SJSA1 (cell line): ENCODE results near the gene ALK. TPM values are rescaled to one million over a fixed set of nuclear protein-coding genes. Genes with fewer than 3 reads are reported as not detected.
A peak's percentile ranks its signal among the peaks of the same experiment; 100 is the strongest.

Experiments
- DNase-seq, 2 experiments: peaks; one replicate each; pipeline ENCODE4 v3.0.0-alpha.2; 2015 to 2020; ENCODE audit warnings: low spot score in 2 of 2, low read depth in 1 of 2
- H3K27ac ChIP-seq: fragments of 250-450 bp; sonication (Bioruptor Pico); 2 replicates; pipeline ENCODE4 v1.5.1; 2020; ENCODE audit warnings: mild to moderate bottlenecking, moderate library complexity
- H3K27me3 ChIP-seq: fragments of 250-450 bp; sonication (Bioruptor Pico); replicated peaks from 2 replicates; pipeline ENCODE4 v1.5.1; 2020; ENCODE audit warnings: mild to moderate bottlenecking, moderate library complexity
- H3K36me3 ChIP-seq: fragments of 250-450 bp; sonication (Bioruptor Pico); 2 replicates; pipeline ENCODE4 v1.5.1; 2020; ENCODE audit warnings: mild to moderate bottlenecking
- H3K4me1 ChIP-seq: fragments of 250-450 bp; sonication (Bioruptor Pico); replicated peaks from 2 replicates; pipeline ENCODE4 v1.6.1; 2021; ENCODE audit warnings: mild to moderate bottlenecking
- H3K4me3 ChIP-seq: fragments of 250-450 bp; sonication (Bioruptor Pico); 2 replicates; pipeline ENCODE4 v1.5.1; 2020; ENCODE audit warnings: mild to moderate bottlenecking
- H3K9me3 ChIP-seq: fragments of 250-450 bp; sonication (Bioruptor Pico); replicated peaks from 2 replicates; pipeline ENCODE4 v1.5.1; 2020; ENCODE audit warnings: mild to moderate bottlenecking
- total RNA-seq: library from RNA; depleted of rRNA; stranded (reverse); fragments of >200 nt; shearing (Covaris generic); gene quantifications from 2 replicates; pipeline ENCODE4 v1.2.3, GENCODE V29; 2014

The ALK gene
- total RNA-seq, 1 experiment from 2014 or later: not detected

DNA sequence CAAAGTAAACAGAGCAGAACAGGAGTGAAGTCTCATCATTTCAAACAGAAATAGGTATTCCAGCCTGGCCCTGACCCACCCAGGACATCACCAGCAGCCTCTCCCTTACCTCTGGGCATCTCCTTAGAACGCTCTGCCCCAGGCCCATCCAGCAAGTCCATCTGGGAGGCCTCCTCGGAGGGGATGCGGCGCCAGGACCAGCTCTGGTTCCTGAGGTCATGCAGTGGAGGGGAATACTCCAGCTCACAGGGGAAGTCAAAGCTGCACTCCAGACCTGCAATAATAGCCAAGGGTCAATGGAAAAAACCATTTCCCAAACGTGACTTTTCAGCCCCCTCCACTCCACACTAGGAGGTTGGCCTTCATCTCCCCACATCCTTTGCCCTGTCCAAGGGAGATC is 226.6 kb downstream of the ALK start:
- H3K27ac ChIP-seq: no peak overlapping the region
- H3K4me3 ChIP-seq: no peak overlapping the region
- H3K36me3 ChIP-seq: no peaks in the 10 kb centered on the region
- no peaks in the 10 kb centered on the region for H3K4me1 ChIP-seq
- H3K9me3 ChIP-seq: no peaks in the 10 kb centered on the region; the same call in 1 of the 2 replicates
- H3K27me3 ChIP-seq: no peaks in the 10 kb centered on the region
- peak in 1 of 2 experiments; percentile 25 for DNase-seq

DNA sequence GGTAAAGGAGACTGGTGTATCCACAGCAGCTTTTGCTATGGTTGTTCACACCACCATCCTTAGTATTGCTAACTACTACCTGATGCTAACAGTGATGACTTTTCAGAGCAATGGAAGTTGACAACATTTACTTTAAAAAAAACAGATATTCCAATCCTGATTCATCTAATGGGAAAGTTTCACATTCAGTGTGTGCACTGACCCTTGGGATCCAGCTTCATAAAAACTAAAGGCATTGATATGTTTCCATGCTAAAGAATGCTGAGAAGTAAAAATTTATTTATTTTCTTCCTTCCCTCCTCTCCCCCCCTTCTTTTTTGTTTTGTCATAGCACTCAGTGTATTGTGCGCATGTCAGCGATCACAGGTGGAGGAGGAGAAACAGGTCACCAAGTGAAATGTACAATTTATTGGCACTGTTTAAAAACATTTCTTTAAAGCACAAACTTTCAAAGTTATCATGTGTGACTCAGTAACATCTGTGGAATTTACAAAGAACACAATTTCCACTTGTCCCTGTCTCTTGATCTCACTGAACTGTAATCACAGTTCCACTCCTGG is 229.9 kb downstream of the ALK start:
- H3K4me1 ChIP-seq: no peaks in the 10 kb centered on the region
- H3K9me3 ChIP-seq: no peaks in the 10 kb centered on the region
- no peaks in the 10 kb centered on the region for H3K36me3 ChIP-seq
- H3K27ac ChIP-seq: no peak overlapping the region
- no peaks in the 10 kb centered on the region; the same call in 1 of the 2 replicates for H3K27me3 ChIP-seq
- DNase-seq: no peak
- H3K4me3 ChIP-seq: no peak overlapping the region

DNA sequence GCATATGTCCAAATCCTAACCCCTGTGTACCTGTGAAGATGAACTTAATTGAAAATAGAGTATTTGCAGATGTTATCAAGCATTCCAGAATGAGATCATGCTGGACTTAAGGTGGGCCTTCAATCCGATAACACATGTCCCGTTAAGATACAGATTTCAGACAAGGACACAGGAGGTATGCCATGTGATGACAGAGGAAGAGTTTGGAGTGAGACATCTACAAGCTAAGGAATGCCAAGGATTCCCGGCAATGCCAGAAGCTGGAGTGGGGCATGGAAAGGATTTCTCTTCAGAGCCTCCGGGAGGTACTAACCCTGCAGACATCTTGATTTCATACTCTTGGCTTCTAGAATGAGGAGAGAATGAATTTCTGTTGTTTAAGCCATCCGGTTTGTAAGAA is 231.7 kb downstream of the ALK start:
- Histone ChIP-seq H3K36me3 (no peaks in the 10 kb centered on the region), H3K4me3 (no peak overlapping the region), H3K27me3 (no peaks in the 10 kb centered on the region; the same call in 1 of the 2 replicates), H3K9me3 (no peaks in the 10 kb centered on the region), H3K27ac (no peak overlapping the region), H3K4me1 (no peaks in the 10 kb centered on the region)
- DNase-seq: no peak

DNA sequence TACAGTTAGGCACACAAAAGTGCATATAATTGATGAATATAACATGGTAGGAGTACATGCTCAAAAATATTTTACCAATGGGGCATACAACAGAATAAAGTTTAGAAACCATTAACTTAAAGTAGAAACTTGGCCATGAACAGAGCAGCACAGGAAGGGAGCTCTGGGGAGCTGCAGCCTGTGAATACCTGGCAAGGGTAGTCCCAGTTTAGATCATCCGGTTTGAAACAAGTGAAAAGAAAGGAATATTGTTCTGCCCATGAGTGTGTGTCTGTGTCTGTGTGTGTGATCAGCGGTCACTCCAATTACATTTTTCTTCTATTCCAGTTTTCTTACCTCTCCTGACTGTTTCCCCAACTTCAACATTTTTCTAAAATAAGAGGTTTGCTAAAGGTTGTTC is 233.0 kb downstream of the ALK start:
- H3K27me3 ChIP-seq: no peaks in the 10 kb centered on the region; the same call in 1 of the 2 replicates
- no peak overlapping the region for H3K4me3 ChIP-seq
- no peak overlapping the region for H3K27ac ChIP-seq
- no peak for DNase-seq
- no peaks in the 10 kb centered on the region for H3K4me1 ChIP-seq
- H3K36me3 ChIP-seq: no peaks in the 10 kb centered on the region
- H3K9me3 ChIP-seq: no peaks in the 10 kb centered on the region

DNA sequence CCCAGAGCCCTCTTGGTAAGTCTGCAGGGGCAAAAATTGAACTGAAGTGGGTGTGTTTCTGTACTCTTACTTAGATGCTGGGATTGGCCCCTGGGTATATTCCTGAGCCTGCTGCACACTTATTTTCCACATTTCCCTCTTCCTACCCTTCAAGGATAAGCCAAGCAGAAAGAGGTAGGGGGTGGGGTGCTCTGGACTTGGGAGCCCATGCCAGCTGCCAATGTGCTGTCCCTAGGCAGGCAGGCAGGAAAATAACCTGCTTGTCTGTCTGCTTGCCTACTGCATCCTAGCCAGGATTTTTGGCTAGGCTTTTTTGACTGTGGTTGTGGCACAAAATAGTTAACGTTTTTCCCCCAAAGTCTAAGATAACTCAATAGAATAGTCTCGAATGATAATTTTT is 234.3 kb downstream of the ALK start:
- no peaks in the 10 kb centered on the region for H3K9me3 ChIP-seq
- no peaks in the 10 kb centered on the region for H3K4me1 ChIP-seq
- H3K36me3 ChIP-seq: no peaks in the 10 kb centered on the region
- H3K4me3 ChIP-seq: no peak overlapping the region
- H3K27ac ChIP-seq: no peak overlapping the region
- H3K27me3 ChIP-seq: no peaks in the 10 kb centered on the region; the same call in 1 of the 2 replicates
- no peak for DNase-seq

DNA sequence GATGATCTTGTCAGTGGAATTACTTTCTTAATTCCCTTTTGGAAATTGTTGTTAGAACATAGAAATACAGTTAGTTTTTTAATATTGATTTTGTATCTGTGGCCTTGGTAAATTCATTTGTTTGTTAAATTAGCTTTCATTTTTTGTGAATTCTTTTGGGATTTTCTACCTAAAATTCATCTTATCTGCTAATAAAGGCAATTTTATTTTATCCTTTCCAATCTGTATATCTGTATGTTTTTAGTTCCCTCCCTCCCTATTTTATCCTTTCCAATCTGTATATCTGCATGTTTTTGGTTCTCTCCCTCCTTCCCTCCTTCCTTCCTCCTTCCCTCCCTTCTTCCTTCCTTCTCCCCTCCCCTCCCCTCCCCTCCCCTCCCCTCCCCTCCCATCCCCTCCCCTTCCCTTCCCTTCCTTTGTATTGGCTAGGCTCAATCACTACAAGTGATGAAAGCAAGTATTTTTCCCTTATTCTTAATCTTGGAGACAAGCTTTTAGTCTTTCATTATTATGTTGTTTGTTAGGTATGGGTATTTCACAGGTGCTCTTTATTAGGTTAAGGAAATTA is 244.4 kb downstream of the ALK start:
- H3K27me3 ChIP-seq: no peaks in the 10 kb centered on the region
- H3K4me3 ChIP-seq: no peak overlapping the region
- H3K36me3 ChIP-seq: no peaks in the 10 kb centered on the region
- no peaks in the 10 kb centered on the region for H3K9me3 ChIP-seq
- H3K4me1 ChIP-seq: no peaks in the 10 kb centered on the region
- no peak overlapping the region for H3K27ac ChIP-seq
- DNase-seq: no peak

DNA sequence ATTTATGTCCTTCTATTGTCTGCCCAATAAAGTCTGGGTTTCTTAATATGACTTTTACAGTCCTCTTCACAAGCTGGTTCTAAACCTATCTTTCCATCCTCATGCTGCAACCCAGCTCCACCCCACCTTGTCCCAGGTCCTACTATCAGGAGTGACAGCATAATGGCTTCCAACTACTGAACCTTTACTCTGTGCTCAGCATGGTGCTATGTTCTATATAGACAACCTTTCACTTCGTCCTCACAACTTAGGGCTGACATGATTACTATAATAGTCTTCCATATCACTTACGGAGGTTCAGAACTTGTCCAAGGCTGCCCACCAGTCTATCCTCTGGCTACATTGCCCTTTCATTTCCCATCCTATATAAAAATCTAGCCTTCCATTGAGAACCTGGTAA is 256.8 kb downstream of the ALK start:
- H3K27me3 ChIP-seq: no peaks in the 10 kb centered on the region; the same call in 1 of the 2 replicates
- no peak for DNase-seq
- no peaks in the 10 kb centered on the region for H3K9me3 ChIP-seq
- H3K27ac ChIP-seq: no peak overlapping the region
- H3K36me3 ChIP-seq: no peaks in the 10 kb centered on the region
- H3K4me1 ChIP-seq: no peaks in the 10 kb centered on the region
- no peak overlapping the region for H3K4me3 ChIP-seq

DNA sequence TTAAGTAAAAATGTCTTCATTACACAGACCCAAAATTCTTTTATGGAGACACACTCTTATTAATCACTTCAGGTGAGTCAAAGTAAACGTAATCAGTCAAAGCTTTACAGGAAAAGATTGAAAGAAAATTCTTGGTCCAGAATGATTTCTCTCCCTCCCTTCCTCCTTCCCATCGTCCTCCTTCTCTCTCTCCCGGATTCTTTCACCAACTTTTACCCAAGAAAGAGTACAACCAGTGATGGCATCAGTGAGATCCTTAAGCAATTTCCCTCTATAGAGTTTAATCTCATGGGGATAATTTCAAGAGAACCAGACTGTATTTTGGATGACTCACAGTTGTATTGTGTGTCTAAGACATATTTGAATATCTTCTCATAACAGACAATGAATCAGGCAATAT is 258.1 kb downstream of the ALK start:
- Histone ChIP-seq H3K27ac (no peak overlapping the region), H3K36me3 (no peaks in the 10 kb centered on the region), H3K9me3 (no peaks in the 10 kb centered on the region), H3K27me3 (peaks cover 2% of the 10 kb centered on the region; the same call in 1 of the 2 replicates), H3K4me1 (no peaks in the 10 kb centered on the region), H3K4me3 (no peak overlapping the region)
- no peak for DNase-seq

DNA sequence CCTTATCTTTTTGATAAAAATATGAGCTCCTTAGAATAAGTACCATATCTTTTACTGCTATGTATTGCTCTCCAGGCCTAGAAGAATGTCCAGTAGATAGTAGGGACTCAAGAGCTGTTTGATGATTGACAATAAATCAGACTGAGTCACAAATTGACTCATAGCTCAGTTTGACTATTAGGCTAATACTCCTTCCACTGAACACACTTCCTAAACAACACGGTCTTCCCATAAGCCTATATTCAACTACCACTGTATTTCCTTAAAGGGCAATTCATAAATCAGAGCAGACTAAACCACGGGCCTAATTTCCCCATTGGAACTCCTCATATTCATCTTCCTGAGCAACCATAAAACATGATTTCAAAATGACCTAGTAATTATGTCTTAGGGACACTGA is 258.5 kb downstream of the ALK start:
- H3K27ac ChIP-seq: no peak overlapping the region
- no peaks in the 10 kb centered on the region for H3K9me3 ChIP-seq
- H3K4me3 ChIP-seq: no peak overlapping the region
- peaks cover 2% of the 10 kb centered on the region; the same call in 1 of the 2 replicates for H3K27me3 ChIP-seq
- DNase-seq: no peak
- H3K4me1 ChIP-seq: no peaks in the 10 kb centered on the region
- H3K36me3 ChIP-seq: no peaks in the 10 kb centered on the region

DNA sequence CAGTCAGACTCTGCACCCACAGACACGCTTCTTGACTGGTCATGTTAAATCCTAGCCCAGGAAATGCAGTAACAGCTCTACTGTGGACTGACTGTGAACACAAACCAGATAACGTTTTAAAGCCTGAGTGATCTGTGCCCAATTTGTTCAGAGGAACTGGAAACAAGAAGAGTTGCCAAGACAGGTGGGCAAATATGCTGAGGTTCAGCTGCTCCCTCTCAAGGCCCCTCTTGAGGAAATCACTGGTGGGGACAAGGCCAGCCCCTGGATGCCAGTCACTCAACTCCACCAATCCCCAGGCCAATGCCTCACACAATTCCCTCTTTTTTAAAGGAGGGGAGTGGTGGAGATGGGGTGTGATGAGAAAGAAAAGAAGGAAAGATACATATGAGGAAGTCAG is 261.2 kb downstream of the ALK start:
- DNase-seq: no peak
- Histone ChIP-seq H3K27ac (no peak overlapping the region), H3K9me3 (no peaks in the 10 kb centered on the region), H3K27me3 (peaks cover 2% of the 10 kb centered on the region; the same call in 1 of the 2 replicates), H3K4me1 (no peaks in the 10 kb centered on the region), H3K36me3 (no peaks in the 10 kb centered on the region), H3K4me3 (no peak overlapping the region)

DNA sequence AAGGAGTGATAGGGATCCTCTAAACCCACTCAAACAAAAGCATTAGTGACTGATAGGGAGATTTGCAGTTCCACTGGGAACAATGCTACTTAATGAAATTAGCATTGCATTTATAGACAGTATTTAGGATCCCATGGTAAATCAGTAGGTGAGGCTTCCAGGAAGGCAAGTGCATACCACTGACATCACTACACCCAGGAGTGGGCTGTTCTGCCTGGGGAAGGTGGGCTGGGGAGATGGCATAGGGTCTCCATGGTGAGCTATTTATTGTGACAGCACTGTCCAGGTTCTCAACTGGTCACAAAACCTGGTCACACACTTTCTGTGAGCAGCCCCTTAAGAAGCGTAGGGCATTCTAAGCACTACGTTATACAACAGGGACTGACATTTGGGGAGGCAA is 262.2 kb downstream of the ALK start:
- Histone ChIP-seq H3K27ac (no peak overlapping the region), H3K4me1 (no peaks in the 10 kb centered on the region), H3K27me3 (peaks cover 2% of the 10 kb centered on the region; the same call in 1 of the 2 replicates), H3K36me3 (no peaks in the 10 kb centered on the region), H3K4me3 (no peak overlapping the region), H3K9me3 (no peaks in the 10 kb centered on the region)
- DNase-seq: no peak

DNA sequence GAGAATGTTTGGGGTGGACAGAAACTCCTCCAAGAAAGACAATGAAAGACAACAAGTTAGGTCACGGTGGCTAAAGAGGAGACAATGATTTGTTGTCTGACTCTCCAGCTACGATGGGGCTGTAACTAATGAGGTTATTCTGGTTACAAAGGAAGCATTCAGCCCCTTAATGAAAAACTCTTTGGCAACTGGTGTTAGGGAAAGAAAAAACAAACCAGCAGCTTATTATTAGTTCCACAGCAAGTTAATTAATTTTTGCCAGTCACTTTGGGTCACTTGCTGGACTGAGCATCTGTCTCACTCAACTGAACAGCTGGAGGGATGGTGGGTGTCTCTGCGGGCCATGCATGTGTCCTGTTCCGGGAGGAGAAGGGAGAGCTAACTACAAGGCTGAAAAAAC is 263.7 kb downstream of the ALK start:
- no peak overlapping the region for H3K27ac ChIP-seq
- H3K36me3 ChIP-seq: no peaks in the 10 kb centered on the region
- H3K9me3 ChIP-seq: no peaks in the 10 kb centered on the region
- no peak for DNase-seq
- H3K27me3 ChIP-seq: peaks cover 2% of the 10 kb centered on the region; the same call in 1 of the 2 replicates
- H3K4me1 ChIP-seq: no peaks in the 10 kb centered on the region
- no peak overlapping the region for H3K4me3 ChIP-seq

DNA sequence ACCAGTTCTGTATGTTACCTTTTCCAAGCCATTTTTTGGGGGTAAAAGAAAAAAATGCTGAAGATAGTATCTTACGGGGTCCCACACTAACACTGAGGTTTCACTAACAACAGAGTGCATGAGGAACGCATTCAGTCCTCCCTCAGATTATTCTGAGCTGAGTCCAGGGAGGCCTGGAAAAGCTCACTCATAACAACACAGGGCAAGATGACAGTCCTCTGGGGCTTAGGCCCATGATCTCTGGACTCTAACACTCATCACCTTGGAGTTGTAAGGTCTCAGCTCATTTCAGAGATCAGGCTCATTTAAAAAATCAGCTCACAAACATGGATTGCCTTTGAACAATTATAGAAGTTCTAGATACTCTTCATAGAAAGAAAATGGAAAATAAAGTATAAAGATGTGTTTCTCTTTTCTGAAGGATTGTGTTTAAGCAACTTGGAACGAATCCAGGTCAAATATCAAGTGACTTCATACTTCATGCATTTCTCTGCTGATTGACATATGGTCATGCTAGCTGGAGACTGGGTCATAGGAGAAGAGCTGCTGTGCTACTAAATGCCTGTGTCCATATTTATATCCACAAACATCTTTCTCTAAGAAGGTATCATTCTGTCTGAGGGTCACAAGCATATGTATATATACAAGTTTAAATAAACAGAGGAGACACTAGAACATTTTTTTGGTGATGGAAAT is 265.8 kb downstream of the ALK start:
- Histone ChIP-seq H3K9me3 (no peaks in the 10 kb centered on the region), H3K27me3 (0 out of 2 replicates have a peak, but pooled peaks cover 2% of the 10 kb centered on the region), H3K36me3 (no peaks in the 10 kb centered on the region), H3K4me1 (no peaks in the 10 kb centered on the region), H3K27ac (no peak overlapping the region), H3K4me3 (no peak overlapping the region)
- DNase-seq: no peak

DNA sequence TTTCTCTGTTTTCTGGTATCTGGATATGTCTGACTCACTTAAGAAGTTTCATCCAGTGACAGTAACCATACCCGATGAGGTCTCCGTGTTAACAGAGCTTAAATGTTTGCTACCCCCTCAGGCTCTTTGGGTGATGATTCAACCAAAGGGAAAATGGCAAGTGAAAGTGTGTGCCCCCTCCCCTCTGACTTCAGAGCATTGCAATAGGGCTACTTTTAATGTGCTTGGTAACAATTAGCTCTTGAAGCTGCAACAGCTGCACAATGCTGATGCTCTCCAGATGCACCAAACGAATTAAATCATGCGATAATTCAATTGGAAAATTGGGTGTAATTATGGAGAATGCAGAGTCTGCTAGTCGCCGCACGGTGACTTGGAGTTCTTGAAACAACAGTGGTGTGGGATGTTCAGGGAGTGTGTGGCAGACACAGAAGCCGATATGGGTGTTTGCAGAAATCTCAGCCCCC is 270.7 kb downstream of the ALK start:
- Histone ChIP-seq H3K4me1 (no peaks in the 10 kb centered on the region), H3K27me3 (no peaks in the 10 kb centered on the region), H3K9me3 (0 out of 2 replicates have a peak, but pooled peaks cover 5% of the 10 kb centered on the region), H3K36me3 (no peaks in the 10 kb centered on the region), H3K27ac (no peak overlapping the region), H3K4me3 (no peak overlapping the region)
- no peak for DNase-seq
